NCI-H82 treated with DMSO at 0.1 percent for 48 hours (cell line): ENCODE results near the gene FBXW2.
A peak's percentile ranks its signal among the peaks of the same experiment; 100 is the strongest.

ENCODE experiments used
- DNase-seq: peaks from one replicate; lab custom pipeline; 2025; ENCODE audit not compliant: unreplicated experiment; lab: John Stamatoyannopoulos, UW

The FBXW2 gene

DNA sequence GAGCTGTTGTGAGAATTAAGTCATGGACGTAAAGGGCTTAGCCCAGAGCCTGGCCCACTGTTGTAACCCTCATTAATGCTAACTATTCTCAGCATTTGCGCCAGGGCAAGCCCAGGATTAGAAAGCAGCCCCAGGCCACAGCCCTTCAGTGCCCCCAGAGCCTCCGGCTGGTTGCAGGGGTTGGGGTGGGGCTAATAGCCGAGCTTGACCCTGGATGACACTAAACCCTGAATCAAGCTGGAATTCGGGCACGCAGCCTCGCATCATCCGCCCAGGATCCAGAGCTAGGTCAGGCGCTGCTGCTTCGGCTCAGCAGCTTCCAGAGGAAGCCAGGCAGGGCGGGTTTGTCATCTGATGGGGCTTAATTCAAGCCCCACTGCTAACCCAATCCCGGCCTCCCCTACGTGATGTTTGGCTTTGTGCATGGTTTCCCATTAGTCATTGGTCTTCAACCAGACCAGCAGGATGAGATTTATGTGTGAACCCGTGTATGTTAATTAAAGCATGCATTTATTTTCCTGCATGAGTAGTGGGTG, 77.8 kb downstream of the FBXW2 start:
- peak; percentile 84 for DNase-seq

DNA sequence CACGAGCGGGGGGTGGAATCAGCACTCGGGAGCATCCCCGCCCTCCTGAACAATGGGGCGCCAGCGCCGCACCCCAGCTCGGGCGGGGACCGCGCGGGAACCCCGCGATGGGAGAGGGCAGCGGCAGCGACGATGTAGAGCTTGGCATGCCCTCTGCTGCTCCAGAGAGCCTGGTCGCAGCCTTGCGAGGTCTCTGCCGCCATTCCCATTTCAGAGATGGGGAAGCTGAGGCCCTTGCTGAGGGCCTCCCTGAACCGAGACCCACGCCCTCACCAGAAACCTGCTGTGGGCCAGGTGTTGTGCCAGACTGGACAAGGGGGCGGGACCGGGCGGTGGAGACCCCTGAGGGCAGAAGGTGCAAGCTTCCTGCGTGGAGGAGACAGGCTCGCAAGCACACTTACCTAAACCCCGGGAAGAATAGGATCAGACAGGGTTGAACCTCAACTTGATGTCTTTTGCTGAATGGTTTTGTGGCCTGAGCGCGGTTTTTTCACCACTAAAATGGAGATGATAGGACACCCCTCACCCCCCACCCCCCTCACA, 78.3 kb downstream of the FBXW2 start:
- no peak for DNase-seq

DNA sequence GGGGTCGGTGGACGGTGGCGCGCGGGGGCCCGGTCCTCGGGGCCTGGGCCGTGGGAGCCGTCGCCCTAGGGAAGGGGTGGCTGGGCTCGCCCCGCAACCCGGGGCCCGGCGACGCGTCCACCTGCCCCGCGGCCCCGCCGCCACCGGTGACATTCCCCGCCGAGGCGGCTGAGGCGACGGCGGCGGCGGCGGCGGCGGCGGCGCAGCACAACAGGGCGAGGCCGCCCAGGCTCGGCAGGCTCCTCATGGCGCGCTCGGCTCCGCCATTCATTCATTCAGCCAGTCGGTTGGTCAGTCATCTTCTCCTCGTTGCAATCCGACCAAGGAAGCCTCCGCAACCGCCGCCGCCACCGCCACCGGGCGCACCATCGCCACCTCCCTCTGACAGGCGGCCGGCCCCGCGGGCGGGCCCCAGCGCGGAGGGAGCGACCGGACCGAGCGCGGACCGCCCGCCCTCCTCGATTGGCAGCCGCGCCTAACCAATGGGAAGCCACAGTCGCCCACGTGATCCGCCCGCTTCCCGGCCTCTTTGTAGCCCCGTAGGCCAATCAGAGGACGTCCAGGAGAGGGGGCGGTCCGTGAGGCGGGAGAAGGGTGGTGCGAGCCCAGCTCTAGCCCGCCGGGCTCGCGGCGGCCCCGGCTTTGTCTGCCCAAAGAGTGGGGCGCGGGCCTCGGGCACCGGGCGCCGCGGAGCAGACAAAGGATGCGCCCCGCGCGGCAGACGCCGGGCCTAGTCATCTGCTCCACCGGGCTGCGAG, 78.9 kb downstream of the FBXW2 start, which contains the start of gene MEGF9:
Gene MEGF9 (minus strand): TSS at position 383 of the 758 bp plus-strand sequence. CDS start 112 bp downstream, at position 271.
- peak; percentile 87 for DNase-seq

DNA sequence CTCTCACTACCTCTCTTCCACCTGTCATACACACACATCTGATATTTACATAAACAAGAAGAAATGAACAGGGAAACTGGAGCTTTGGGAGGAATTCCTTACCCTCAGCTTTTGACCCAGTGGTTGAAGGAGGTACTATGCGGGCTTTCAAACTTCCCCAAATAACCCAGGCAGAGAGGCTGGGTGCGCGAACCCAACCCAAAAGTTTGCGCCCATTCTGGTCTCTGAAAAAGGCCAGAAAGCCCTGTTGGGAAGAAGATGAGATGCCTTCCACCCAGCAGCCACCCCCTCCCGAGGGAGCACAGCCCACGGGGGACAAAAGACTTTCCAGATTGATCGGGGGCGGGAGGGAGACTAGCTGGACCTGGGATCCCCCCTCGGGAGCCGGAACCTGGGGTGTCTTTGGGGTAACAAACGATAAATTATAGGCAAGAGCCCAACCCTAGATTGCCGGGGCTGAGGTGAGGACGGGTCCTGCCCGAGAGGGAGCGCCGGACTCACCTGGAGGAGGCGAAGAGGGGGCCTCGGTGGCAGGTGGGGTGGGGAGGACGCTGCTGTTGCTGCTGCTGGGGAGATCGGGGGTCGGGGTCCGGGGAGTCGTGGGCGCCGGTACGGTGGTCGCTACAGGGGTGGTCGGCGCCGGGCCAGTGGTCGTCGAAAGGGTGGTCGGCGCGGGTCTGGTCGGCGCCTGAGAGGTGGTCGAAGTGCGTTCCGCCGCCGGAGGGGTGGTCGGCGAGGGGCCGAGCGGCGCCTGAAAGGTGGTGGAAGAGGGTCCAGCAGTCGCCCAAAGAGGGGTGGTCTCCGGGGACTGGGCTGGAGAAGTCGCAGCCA, 79.7 kb downstream of the FBXW2 start:
- no peak for DNase-seq

DNA sequence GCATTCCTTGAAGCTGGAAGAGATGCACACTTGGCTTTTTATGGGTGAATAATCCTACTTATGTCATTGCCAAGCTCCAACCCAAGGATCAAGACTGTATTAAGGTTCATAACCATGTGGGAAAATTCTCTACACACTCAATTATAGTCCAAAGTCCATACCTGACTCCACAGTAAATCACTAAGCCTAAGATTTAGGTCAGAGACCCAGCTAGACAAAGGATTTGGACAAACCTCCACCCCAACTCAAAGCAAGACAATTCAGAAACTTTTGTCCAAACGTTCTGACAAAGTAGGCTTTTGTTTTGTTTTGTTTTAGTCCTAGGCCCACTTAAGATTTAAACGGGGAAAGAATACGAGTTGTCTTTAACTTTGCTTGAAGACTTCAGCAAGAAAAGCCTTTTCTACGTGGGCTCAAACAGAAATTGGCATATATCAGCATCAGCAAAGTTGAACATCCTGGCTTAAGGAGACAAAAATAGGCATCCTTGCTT, 80.6 kb downstream of the FBXW2 start:
- DNase-seq = no peak

DNA sequence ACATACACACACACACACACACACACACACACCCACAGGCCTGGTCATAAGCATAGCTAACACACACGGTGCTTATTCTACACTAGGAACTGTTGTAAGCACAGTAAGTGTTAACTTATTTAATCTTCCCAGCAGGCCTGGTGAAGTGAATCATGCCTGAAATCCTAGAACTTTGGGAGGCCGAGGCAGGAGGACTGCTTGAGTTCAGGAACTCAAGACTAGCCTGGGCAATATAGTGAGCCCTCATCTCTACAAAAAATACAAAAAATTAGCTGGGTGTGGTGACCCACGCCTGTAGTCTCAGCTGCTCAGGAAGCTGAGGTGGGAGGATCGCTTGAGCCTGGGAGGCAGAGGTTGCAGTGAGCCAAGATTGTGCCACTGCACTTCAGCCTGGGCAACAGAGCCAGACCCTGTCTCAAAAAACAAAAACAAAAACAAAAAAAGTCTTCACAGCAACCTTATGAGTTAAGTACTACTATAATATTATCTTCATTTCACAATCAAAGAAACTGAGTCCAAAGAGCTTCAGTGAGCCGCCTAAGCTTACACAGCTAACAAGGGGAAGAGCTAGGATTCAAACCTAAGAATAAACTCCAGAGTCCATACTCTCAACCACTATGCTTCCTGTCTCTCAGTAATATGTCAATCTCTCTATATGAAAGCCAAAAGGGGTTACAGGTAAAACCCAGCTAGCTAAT, 81.2 kb downstream of the FBXW2 start:
- DNase-seq = no peak

DNA sequence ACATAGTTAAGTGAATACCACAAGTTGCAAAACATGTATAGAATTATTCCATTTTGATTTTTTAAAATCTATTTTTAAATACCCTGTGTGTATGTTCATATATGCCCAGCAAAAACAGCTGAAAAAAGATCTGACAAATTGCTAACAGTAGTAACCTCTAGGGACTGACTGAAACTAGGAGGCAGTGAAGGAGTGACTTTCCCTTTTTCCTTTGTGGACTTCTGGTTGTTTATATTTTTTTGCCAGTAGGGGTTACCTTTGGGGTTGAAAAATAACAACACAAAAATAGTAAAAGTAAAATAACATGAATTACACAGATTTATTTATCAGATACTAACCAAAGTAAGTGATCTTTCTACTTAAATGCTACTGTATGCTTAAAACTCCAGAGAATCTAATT, 81.9 kb downstream of the FBXW2 start:
- no peak for DNase-seq

DNA sequence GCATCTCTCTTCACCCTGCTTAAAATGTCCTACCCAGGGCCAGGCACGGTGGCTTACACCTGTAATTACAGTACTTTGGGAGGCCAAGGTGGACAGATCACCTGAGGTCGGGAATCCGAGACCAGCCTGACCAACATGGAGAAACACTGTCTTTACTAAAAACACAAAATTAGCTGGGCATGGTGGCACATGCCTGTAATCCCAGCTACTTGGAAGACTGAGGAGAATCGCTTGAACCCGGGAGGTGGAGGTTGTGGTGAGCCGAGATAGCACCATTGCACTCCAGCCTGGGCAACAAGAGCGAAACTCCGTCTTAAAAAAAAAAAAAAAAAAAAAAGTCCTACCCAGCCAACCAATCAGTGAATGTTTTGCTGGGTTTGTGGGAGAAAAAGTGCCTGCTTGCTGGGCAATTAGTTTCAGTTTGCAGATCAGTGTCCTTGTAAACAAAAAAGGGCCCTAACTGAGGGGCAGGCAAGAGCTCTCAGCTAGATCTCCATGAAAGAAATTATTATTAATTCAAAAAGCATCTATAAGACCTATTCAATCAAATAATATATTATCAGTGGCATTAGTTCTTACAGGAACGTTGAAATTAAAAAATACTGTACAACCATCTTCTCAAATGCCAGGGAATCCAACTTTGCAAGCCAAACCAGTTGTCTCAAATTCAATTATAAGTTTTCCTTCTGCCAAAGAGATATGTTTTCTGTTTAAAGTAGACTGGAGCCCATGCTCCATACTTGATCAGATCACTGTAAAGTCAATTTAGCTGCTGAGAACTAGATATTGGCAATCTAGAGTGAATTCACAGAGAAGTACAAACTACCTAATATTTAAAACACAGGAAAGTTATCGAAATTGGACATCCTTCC, 82.9 kb downstream of the FBXW2 start:
- no peak for DNase-seq

DNA sequence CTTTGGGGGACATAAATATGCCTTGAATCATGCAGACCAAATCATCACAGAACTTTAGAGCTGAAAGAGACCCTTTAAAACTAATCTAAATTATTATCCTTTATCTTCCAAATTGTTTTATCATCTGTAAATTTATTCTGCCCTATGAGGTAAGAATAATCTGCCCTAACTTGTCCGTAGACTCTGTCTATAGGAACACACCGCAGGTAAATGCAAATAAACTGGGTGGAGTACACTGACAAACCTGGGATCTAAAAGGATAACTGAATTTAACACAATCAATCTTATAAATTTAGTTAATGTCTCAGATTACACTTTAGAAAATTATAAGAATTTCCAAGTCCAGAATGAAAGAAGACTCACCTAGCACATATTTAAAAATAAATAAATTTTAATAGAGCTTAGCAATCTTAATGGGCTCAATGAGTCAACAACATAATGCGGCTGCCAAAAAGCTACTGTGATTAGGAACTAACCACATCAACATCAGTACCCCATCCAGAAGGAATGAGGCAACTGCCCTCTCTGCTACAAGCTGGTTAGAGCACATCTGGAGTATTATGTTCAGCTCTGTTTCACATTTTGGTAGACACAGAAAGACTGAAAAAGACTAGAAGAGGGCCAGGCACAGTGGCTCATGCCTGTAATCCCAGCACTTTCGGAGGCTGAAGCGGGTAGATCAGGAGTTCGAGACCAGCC, 84.5 kb downstream of the FBXW2 start:
- no peak for DNase-seq

DNA sequence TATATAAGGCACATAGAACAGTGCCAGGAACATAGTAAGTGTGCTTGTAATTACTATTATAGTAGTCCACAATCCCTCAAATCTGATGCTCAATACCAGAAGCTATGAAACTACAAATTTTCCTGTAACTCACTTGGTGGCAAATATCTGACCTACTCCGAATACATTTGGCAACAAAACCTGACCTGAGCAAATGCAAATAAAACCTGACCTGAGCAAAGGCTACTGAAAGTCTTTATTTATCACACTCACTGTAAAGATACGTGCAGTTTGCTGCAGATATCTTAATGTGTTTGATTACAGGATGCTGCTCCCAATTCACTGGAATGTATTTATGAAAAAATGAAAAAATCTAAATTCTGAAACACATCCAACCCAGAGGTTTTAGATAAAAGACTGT, 86.0 kb downstream of the FBXW2 start:
- no peak for DNase-seq
